ENCODE results near the gene SCUBE1.

The SCUBE1 gene

DNA sequence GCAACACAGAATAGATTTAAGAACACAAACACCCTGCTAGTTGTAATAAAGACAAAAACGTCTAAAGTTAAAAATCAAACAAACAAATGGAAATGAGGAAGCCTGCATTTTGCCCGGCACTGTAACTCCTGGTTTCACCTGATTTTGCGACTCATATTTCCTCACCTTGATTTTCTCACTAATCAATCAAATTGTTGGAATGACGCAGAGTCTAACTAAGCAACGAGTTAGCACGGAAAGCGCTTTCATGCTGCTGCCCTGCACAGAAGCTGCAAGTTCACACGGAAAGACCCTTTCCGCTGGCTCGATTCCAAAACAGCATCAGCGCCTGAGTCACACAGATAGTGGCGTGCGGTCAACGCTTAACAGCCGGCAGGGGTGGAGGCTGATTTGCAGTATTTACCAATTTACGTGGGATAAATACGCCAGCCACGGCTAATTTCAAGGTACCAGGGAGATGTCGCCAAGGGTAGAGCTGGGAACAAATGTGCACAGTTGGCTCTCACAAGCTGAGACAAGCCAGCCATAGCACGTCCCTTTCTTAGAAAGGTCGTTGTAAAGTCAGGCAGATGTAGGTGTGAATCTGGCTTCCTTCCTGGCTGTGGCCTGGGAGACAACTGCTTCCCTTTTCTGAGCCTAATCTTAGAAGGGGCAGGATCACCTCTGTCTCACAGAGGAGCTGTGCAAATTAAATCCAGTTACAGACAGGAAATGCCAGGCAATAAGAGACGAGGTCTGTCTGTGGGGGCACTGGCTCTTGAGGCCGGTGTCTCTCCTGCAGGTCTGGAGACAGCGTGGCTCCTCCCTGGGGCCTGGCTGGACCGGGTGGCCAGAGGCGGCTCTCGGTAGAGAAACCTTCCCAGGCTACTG lies 79.3 kb downstream of the SCUBE1 start:
- Histone ChIP-seq H3K27ac (ENCODE audit: low read length) (no peak overlapping the region), H3K4me1 (ENCODE audit: control insufficient read depth in 1 of 2, insufficient read depth in 2 of 2, low read length in 2 of 2) (peaks cover 4 to 9% of the 10 kb centered on the region in 2 donors), H3K9me3 (ENCODE audit: control insufficient read depth in 1 of 2, low read length in 2 of 2) (no peaks in the 10 kb centered on the region), H3K36me3 (ENCODE audit: control insufficient read depth in 1 of 2, insufficient read depth in 2 of 2, low read length in 2 of 2) (no peaks in the 10 kb centered on the region), H3K4me3 (ENCODE audit: low read depth in 1 of 2, low read length in 2 of 2) (peak overlapping the region in 1 of 2 donors; percentile 10), H3K27me3 (ENCODE audit: low read depth, low read length) (peaks cover 5% of the 10 kb centered on the region)

DNA sequence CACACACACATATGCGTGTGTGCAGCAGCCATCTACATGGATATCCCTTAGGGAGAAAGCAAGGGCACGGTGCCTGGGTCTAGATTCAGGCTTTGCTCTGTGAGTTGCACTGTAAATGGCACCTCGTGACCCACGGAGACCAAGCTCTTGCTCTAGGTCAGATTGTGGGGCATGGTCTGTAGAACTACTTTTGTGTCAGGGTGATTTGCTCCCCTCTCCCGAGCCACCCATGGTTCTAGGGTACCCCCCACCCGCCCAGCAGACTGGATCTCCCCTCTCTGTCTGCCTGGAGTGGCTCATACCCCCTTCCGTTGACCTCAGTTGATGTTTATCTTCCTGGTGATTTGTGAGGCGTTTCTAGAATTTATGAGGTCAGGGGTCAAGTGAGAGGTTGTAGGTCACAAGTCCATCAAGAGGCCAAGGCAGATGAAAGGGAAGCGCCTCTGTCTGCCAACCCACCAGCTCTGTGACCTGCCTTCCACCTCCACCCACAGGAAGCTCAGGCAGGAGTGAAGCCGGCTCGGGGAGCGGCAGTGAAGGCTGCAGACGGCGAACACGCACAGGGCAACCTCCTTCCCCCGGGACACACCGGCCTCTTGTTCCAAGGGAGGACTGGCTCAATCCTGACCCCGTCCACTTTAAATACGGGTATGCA lies 80.1 kb downstream of the SCUBE1 start:
- no peaks in the 10 kb centered on the region for H3K9me3 ChIP-seq (ENCODE audit: control insufficient read depth in 1 of 2, low read length in 2 of 2)
- peaks cover 4 to 9% of the 10 kb centered on the region in 2 donors for H3K4me1 ChIP-seq (ENCODE audit: control insufficient read depth in 1 of 2, insufficient read depth in 2 of 2, low read length in 2 of 2)
- no peak overlapping the region for H3K4me3 ChIP-seq (ENCODE audit: low read depth in 1 of 2, low read length in 2 of 2)
- no peaks in the 10 kb centered on the region for H3K36me3 ChIP-seq (ENCODE audit: control insufficient read depth in 1 of 2, insufficient read depth in 2 of 2, low read length in 2 of 2)
- H3K27ac ChIP-seq (ENCODE audit: low read length): no peak overlapping the region
- H3K27me3 ChIP-seq (ENCODE audit: low read depth, low read length): peaks cover 5% of the 10 kb centered on the region

DNA sequence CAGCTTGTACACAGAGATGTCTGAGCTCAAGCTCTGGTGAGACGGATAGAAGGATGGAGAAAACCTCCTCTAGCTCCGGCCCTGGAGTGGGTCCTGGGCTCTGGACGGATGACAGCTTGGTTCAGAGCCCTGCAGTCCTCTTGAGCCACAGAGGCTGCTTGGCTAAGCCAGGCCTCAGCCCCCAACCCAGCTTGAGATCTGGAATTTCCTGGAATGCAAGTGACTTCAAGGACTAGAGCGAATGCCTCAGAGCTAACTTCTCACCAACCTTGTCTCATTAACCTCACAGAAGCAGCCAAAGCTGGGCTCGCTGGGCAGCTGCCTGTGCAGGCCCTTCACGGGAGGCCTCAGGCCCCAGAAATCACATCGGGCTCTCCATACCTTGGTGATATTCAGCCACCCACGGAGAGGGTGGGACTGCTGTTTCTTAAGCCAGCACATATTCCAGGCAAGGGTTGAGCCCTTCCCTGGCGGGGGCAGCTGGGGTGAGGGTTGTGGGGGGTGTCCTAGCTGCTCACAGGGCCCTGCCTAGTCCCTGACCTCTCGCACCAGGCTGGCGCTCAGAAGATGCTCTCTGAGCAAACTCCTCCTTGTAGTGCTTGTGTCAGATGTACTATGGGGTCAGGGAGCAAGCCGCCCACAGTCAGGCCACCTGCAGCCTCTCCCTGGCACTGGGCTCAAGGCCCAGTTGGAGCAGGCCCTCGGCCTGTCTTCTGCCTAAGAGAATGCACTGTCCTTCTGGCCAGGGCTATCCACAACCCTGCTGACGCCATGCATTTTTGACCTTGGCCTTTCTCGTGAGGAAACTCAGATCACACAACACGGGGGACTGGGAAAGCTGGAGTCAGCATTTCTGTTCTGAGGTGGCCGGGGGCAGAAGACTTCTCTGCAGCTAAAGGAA lies 82.6 kb downstream of the SCUBE1 start:
- H3K36me3 ChIP-seq (ENCODE audit: control insufficient read depth in 1 of 2, insufficient read depth in 2 of 2, low read length in 2 of 2): no peaks in the 10 kb centered on the region
- H3K27me3 ChIP-seq (ENCODE audit: low read depth, low read length): peaks cover 5% of the 10 kb centered on the region
- peaks cover 4 to 9% of the 10 kb centered on the region in 2 donors for H3K4me1 ChIP-seq (ENCODE audit: control insufficient read depth in 1 of 2, insufficient read depth in 2 of 2, low read length in 2 of 2)
- H3K4me3 ChIP-seq (ENCODE audit: low read depth in 1 of 2, low read length in 2 of 2): no peak overlapping the region
- H3K9me3 ChIP-seq (ENCODE audit: control insufficient read depth in 1 of 2, low read length in 2 of 2): no peaks in the 10 kb centered on the region
- H3K27ac ChIP-seq (ENCODE audit: low read length): no peak overlapping the region

DNA sequence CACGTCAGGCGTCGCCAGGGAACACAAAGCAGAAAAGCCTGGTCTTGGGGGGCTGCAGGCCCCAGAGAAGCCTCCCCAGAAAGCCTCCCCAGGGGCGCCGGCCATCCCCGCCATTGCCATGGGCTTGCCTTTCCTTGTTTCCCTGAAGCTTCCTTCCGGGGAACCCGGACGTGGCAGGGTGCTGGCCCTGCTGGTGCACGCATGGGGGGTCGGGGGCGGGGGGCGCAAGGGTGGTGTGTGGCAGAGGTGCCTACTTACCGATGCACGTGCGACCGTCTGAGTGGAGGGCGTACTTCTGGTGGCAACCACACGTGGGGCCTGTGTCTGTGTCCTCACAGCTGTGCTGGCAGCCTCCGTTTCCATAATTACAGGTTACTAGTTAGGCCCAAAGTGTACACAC lies 85.2 kb downstream of the SCUBE1 start:
- Histone ChIP-seq H3K4me3 (ENCODE audit: low read depth in 1 of 2, low read length in 2 of 2) (no peak overlapping the region), H3K9me3 (ENCODE audit: control insufficient read depth in 1 of 2, low read length in 2 of 2) (no peaks in the 10 kb centered on the region), H3K27me3 (ENCODE audit: low read depth, low read length) (no peaks in the 10 kb centered on the region), H3K4me1 (ENCODE audit: control insufficient read depth in 1 of 2, insufficient read depth in 2 of 2, low read length in 2 of 2) (no peaks in the 10 kb centered on the region), H3K36me3 (ENCODE audit: control insufficient read depth in 1 of 2, insufficient read depth in 2 of 2, low read length in 2 of 2) (no peaks in the 10 kb centered on the region), H3K27ac (ENCODE audit: low read length) (no peak overlapping the region)

DNA sequence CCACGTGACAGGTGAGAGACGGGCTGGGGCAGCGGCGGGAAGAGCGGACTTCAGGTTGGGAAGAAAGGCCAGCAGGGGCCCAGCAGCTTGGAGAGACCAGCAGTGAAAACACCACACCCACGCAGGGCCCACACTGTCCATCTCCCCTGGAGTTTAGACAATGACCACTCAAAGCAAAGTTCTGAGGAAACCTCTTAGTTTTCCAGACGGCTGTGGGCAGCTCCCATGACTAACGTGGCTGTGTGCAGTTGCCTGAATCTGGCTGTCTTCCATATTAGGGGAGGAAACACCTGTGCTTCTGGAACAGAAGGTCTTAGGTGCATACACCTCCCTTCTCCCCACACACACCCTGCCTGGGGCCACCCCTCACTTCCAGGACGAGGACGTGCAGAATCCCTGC lies 85.6 kb downstream of the SCUBE1 start:
- no peaks in the 10 kb centered on the region for H3K4me1 ChIP-seq (ENCODE audit: control insufficient read depth in 1 of 2, insufficient read depth in 2 of 2, low read length in 2 of 2)
- no peaks in the 10 kb centered on the region for H3K27me3 ChIP-seq (ENCODE audit: low read depth, low read length)
- no peak overlapping the region for H3K4me3 ChIP-seq (ENCODE audit: low read depth in 1 of 2, low read length in 2 of 2)
- no peak overlapping the region for H3K27ac ChIP-seq (ENCODE audit: low read length)
- no peaks in the 10 kb centered on the region for H3K9me3 ChIP-seq (ENCODE audit: control insufficient read depth in 1 of 2, low read length in 2 of 2)
- H3K36me3 ChIP-seq (ENCODE audit: control insufficient read depth in 1 of 2, insufficient read depth in 2 of 2, low read length in 2 of 2): no peaks in the 10 kb centered on the region

DNA sequence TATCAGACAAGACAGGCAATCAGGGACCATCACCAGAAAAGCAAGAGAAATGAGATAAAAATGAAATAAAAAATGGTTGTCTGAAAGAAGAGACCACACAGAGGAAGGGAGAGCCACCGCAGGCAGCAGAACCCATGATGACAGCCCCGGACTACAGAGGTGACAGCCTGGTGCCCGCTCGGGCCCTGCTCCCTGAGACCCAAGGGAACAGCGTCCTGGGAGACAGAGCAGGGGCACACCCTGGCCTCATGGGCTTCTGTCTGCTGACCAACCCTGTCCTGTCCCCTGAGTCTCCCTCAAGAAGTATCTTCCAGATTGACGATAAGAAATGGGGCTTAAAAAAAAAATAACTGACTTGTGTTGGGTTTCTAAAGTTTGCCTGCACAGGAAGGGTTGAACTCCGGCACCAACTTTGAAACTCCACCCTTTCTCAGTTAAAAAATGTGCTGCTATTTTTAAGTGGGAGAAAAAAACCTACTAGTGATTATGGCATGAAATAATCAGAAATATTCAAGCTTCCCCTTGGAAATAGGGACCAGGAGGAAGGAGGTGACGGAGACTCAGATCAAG lies 86.1 kb downstream of the SCUBE1 start:
- Histone ChIP-seq H3K9me3 (ENCODE audit: control insufficient read depth in 1 of 2, low read length in 2 of 2) (no peaks in the 10 kb centered on the region), H3K27me3 (ENCODE audit: low read depth, low read length) (no peaks in the 10 kb centered on the region), H3K4me1 (ENCODE audit: control insufficient read depth in 1 of 2, insufficient read depth in 2 of 2, low read length in 2 of 2) (no peaks in the 10 kb centered on the region), H3K27ac (ENCODE audit: low read length) (no peak overlapping the region), H3K36me3 (ENCODE audit: control insufficient read depth in 1 of 2, insufficient read depth in 2 of 2, low read length in 2 of 2) (no peaks in the 10 kb centered on the region), H3K4me3 (ENCODE audit: low read depth in 1 of 2, low read length in 2 of 2) (no peak overlapping the region)

DNA sequence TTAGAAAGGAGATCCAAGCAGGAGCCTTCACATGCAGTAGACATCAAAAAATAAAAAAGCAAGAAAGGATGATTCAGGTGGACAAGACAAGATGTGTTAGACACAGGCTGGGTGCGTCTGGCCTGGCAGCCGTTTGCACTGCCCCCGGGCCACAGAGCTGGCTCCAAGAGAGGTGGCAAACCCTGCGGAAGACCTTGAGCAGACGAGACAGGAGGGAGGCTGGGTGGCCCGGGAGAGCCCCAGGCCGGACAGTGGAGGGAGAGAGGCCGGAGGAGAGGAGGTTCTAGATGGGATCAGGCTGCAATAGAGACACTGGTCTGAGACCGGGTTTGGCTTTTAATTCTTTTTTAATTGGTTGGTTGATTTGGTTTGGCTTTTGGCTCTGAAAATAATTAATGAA lies 86.6 kb downstream of the SCUBE1 start:
- H3K27ac ChIP-seq (ENCODE audit: low read length): no peak overlapping the region
- no peaks in the 10 kb centered on the region for H3K36me3 ChIP-seq (ENCODE audit: control insufficient read depth in 1 of 2, insufficient read depth in 2 of 2, low read length in 2 of 2)
- no peak overlapping the region for H3K4me3 ChIP-seq (ENCODE audit: low read depth in 1 of 2, low read length in 2 of 2)
- H3K9me3 ChIP-seq (ENCODE audit: control insufficient read depth in 1 of 2, low read length in 2 of 2): no peaks in the 10 kb centered on the region
- H3K27me3 ChIP-seq (ENCODE audit: low read depth, low read length): no peaks in the 10 kb centered on the region
- H3K4me1 ChIP-seq (ENCODE audit: control insufficient read depth in 1 of 2, insufficient read depth in 2 of 2, low read length in 2 of 2): no peaks in the 10 kb centered on the region

DNA sequence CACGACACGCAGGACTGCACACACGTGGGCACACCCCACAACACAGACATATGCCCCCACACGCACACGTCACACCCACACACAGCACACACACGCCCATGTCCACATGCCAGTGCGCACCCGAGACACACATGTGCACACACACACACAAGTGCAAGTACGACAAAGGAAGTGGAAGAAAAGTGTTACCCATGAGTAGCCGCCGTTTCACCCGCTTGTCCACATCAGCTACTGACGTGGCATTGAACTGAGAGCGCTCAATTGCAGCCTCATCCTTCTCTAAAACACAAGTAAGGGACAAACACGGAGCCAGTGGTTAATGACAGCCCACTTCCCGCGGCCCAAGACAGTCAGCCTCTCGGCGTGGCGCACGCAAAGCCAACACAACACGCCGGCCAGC lies 87.9 kb downstream of the SCUBE1 start:
- H3K27me3 ChIP-seq (ENCODE audit: low read depth, low read length): no peaks in the 10 kb centered on the region
- no peaks in the 10 kb centered on the region for H3K4me1 ChIP-seq (ENCODE audit: control insufficient read depth in 1 of 2, insufficient read depth in 2 of 2, low read length in 2 of 2)
- no peaks in the 10 kb centered on the region for H3K9me3 ChIP-seq (ENCODE audit: control insufficient read depth in 1 of 2, low read length in 2 of 2)
- H3K36me3 ChIP-seq (ENCODE audit: control insufficient read depth in 1 of 2, insufficient read depth in 2 of 2, low read length in 2 of 2): no peaks in the 10 kb centered on the region
- H3K27ac ChIP-seq (ENCODE audit: low read length): no peak overlapping the region
- H3K4me3 ChIP-seq (ENCODE audit: low read depth in 1 of 2, low read length in 2 of 2): no peak overlapping the region

DNA sequence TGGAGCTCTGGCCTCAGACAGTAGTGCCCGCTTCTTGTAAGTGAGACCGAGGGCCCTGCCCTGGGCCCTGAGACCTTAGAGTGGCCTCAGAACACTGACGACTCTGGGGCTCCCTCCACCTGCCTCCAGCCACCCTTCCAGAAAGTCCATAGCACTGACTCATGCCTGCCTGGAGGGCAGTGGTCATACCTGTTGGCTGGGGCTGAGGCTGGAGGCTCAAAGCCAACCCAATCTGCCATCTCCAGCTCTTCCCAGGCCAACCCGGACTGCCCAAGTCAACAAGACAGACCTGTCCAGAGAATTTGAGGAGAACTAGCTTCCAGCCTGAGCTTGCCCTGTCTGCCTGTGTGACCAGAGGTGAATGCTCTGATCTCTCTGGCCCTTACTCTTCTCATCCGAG lies 89.3 kb downstream of the SCUBE1 start:
- no peak overlapping the region for H3K4me3 ChIP-seq (ENCODE audit: low read depth in 1 of 2, low read length in 2 of 2)
- no peaks in the 10 kb centered on the region for H3K36me3 ChIP-seq (ENCODE audit: control insufficient read depth in 1 of 2, insufficient read depth in 2 of 2, low read length in 2 of 2)
- no peaks in the 10 kb centered on the region for H3K4me1 ChIP-seq (ENCODE audit: control insufficient read depth in 1 of 2, insufficient read depth in 2 of 2, low read length in 2 of 2)
- H3K9me3 ChIP-seq (ENCODE audit: control insufficient read depth in 1 of 2, low read length in 2 of 2): no peaks in the 10 kb centered on the region
- no peaks in the 10 kb centered on the region for H3K27me3 ChIP-seq (ENCODE audit: low read depth, low read length)
- no peak overlapping the region for H3K27ac ChIP-seq (ENCODE audit: low read length)

DNA sequence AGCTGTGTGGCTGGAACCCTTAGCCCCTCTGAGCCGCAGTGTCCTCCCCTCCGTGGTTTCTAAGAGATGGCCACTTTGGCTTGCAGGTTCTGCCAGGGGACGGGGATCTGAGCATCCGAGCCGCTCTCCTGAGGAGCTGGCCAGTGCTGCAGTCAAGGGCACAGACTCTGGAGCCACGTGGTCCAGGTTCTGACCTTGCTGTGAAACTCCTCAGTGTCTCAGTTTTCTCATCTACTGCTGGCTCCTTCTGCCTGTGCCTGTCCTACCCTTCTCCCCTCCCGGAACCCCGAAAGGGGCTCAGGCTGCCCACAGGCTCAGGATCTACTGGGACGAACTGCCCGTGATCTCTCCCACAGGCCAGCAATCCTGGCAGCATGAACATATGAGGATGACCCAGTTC lies 90.9 kb downstream of the SCUBE1 start:
- H3K4me3 ChIP-seq (ENCODE audit: low read depth in 1 of 2, low read length in 2 of 2): no peak overlapping the region
- H3K27me3 ChIP-seq (ENCODE audit: low read depth, low read length): no peaks in the 10 kb centered on the region
- H3K36me3 ChIP-seq (ENCODE audit: control insufficient read depth in 1 of 2, insufficient read depth in 2 of 2, low read length in 2 of 2): no peaks in the 10 kb centered on the region

More for the DNA sequence above, 90.9 kb downstream of the SCUBE1 start:
- Histone ChIP-seq H3K27ac (ENCODE audit: low read length) (no peak overlapping the region), H3K4me1 (ENCODE audit: control insufficient read depth in 1 of 2, insufficient read depth in 2 of 2, low read length in 2 of 2) (no peaks in the 10 kb centered on the region), H3K9me3 (ENCODE audit: control insufficient read depth in 1 of 2, low read length in 2 of 2) (no peaks in the 10 kb centered on the region)

All from muscle layer of duodenum (tissue), 2 donors.